Activated CD4-positive, alpha-beta T cell treated with anti-CD3 and anti-CD28 coated beads, Interleukin-2, Interleukin-4, amounts not matched to agents 100 ng/mL and 50 ng/mL, durations not matched to agents 16 hours and 8 hours (primary cell): ENCODE results near the gene ZNF81.
"Not testable (repeated sequence)": the region's sequence is repeated elsewhere in the genome, so short reads cannot be mapped to it uniquely, and the experiment has no call there.

Experiments
- DNase-seq: peaks from one replicate; pipeline ENCODE4 v3.0.0-alpha.2; 2020; ENCODE audit warnings: low spot score

ZNF81 gene

DNA sequence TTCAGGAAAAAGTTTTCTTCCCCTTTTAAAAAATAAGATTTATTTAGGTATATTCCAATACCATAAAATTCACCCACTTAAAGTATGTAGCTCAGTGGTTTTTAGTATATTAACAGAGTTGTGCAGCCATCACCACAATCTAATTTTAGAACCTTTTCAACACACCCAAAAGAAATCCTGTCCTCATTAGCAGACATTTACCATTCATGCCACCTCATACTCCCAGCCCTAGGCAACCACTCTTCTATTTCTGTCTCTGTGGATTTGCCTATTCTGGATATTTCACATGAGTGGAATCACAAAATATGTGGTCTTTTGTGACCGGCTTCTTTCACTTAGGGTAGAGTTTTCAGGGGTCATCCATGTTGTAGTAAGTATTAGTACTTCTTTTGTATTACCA lies 7.4 kb downstream of the ZNF81 start:
- DNase-seq: no peak

DNA sequence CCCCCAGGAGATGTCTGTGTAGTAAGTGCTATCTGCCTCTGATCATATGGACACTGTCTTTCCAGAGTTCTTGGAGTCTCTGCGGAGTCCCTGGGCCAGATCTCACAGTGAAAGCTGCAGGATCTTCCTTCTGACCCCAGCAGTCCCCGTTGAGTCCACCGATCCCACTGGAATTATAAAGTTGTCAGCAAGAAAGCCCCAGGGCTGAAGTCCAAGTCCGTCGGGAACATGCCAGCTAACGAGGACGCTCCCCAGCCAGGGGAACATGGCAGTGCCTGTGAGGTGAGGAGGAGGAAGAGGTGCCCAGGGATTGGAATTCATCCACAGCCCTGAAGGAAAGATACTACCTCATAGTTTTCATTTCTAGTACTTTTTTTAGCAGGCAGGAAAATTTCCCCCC lies 9.3 kb downstream of the ZNF81 start:
- DNase-seq: no peak

DNA sequence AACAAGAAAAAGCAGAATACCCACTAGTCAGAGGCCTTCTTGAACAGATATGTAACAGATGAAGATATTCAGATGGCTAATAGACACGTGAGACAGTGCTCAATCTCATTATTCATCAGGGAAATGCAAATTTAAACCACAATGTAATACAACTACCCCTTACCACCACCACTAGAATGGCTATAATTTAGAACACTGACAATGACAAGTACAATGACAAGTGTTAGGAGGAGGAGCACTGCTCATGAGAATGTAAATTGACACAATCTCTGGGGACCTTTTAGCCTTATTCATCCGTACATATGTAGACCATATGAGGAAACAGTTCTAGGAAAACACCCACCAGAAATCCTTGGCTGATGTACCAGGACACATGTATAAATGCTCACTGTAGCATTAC lies 13.1 kb downstream of the ZNF81 start:
- DNase-seq: no peak

DNA sequence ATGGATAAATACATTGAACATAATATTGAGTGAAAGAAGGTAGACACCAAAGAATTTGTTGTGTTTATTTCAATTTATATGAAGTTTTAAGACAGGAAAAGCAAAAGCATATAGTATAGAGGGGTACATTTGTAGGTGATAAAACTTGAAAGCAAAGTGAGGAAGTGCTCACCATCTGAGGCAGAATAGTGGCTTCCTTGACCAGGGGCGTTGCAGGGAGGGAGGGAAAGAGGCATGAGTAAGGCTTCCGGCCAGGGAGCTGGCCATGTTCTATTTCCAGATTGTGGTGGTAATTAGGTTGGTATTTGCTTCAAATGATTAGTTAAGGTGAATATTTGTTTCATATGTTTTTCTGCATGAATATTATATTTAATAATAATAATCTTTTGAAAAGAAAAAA lies 13.7 kb downstream of the ZNF81 start:
- not testable (repeated sequence) for DNase-seq

DNA sequence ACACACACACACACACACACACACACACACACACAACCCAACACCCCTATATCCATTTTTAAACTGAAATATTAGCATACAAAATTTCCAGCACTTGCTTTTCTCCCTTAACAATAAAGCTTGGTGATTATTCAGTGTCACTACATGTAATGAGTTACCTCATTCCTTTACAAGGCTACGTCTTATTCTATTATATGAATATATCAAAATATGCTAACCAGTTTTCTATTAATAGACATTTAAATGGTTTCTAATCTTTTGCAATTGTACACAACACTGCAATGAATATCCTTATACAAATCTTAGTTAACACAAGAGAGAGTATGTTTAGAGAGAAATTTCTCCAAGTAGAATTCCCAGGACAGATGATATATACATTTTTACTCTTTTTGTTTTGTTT lies 14.2 kb downstream of the ZNF81 start:
- DNase-seq: no peak

DNA sequence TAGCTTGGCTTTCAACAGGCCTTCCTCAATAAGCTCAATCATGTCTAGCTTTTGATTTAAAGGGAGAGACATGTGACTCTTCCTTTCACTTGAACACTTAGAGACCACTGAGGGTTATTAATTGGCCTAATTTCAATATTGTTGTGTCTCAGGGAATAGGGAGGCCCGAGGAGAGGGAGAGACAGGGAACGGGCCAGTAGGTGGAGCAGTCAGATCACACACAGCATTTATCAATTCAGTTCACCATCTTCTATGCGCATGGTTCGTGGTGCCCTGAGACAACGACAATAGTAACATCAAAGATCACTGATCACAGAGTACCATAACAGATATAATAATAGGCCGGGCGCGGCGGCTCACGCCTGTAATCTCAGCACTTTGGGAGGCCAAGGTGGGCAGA lies 17.8 kb downstream of the ZNF81 start:
- DNase-seq: no peak

DNA sequence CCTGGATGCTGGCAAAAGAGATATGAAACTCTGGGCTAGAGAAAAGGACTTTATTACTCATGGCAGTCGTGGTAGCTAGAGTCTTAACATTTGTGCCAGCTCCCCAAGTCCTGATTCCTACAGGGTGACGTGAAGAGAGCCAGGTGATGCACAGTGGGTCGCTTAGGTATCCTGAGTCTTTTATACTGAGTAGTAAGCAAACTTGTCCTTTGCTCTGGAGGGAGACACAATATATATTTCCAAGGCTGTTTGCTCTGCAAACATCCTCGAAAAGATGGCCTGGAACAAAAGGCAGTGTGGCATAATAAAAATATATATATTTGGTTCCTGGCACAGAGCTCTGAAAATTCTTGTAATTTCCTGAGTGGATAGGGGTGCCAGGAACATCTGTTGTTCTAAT lies 23.0 kb downstream of the ZNF81 start:
- no peak for DNase-seq

DNA sequence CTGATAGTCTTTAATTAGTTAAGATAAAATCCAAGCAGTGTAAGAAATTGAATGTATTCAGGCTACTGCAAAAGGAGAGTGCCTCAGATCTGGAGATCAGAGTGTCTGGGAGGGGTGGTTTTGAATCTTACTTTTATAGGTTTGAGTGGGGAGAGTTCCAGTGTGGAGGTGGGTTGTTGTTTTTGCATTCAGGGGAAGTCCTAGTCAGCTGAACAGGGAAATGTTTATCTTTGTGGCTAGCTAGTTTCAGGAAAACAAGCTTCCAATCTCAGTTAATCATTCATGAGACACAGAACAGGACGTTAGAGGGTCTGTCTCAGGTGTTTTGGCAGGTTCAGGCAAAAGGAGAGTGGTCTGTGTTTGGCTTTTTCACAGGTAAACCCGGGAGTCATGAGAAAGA lies 26.0 kb downstream of the ZNF81 start:
- DNase-seq: no peak

DNA sequence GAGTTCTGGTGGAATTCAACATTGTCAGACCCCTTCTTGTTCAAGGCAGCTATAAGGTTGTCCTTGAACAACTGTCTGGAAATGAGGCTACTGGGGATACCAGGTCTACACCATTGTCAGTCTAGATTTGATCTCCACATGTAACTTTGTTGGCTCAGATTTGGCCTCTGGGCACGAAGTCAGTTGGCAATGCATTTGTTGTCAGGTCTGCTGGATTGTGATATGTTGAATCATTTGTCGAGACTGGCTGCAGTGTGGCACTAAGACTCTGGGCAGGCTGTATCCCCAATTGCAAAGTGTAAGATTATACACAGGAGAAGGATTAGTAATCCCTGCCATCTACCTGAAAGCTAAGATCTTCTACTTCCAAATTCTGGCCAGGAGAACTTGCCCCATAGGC lies 26.5 kb downstream of the ZNF81 start:
- DNase-seq: no peak

DNA sequence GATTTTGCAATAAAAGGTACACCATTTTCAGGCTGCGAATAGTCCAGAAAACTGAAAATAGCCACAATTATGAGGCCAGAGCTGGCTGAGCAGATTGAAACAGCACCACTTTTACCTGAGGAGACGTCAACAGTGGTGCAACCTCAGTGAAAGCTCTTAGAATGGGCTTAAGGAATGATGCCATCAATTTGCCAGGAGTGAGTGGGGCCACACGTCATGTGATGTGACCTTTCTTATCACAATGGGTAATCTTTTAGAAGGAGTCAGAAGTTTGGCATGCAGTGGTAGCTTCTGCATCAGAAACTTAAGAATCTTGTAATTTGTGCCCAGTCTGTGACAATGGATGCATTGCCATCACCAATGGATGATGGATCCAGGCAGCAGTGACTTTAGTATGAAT lies 27.6 kb downstream of the ZNF81 start:
- no peak for DNase-seq

DNA sequence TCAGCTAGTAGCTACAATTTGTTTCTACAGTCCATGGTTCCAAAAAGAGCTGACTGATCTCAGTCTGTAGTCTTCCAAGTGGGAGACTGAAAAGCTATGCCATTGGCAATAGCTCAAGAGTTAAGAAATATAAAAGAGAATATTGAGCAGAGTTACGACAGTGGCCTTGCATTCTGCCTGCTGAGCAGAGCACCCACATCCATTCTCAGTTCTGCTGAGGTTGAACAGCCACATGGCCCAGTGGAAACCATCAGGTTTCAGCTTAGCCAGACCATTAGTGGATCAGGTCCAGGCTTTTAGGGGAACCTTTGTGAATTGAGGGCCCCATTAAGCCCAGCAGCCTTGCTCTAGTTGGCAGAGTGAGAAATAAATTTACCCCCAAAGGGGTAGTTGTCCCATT lies 28.1 kb downstream of the ZNF81 start:
- DNase-seq: no peak

DNA sequence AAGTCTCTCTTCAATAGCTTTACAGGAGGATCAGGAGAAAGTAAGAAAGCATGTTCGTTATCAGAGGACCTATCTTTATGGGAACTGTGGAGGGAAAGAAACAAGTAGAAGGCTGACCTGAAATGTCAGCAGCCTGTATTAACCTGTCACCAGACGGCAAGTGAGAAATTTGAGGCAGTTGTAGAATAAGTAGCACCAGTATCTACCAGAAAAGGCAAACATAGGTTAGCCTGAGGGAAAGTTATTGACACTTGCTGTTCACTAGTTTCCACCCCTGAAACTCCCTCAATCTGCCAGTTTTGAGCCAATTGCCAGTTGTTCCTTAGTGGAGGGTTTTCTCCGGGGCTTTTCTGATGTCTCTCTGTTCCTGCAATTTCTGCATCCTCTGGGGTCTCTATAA lies 36.4 kb downstream of the ZNF81 start:
- DNase-seq: no peak

DNA sequence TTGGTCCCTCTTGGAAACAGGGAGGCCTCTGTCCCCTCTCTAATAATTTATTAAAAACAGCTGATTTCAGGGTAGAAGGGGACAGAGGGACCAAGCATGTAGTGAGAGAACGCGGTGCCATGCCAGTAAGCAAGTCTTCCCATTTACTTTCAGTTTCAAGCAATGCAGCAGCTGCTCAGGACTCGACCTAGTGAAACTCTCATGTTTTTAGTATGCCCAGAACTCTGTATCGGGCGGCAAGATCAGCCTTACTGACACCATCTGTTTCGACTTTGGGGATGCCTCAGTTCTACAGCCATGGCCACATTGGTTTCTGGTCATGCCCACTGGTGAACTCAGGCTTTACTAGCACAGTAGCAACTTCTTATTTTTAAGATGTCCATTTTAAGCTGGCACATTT lies 40.6 kb downstream of the ZNF81 start:
- DNase-seq: no peak

DNA sequence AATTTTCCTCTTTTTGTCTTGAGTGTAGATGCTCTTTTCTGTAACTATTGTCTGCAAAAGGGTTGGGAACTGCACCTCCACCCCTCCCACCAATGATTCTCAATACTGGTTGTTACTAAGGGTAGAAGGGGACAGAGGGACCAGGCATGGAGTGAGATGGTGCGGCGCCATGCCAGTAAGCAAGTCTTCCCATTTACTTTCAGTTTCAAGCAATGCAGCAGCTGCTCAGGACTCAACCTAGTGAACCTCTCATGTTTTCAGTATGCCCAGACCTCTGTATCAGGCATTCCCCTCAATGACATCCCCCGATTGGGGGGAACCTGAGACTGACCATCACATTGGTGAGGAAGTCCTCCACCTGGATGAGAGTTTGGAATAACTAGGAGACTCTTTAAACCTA lies 41.5 kb downstream of the ZNF81 start:
- DNase-seq: no peak

DNA sequence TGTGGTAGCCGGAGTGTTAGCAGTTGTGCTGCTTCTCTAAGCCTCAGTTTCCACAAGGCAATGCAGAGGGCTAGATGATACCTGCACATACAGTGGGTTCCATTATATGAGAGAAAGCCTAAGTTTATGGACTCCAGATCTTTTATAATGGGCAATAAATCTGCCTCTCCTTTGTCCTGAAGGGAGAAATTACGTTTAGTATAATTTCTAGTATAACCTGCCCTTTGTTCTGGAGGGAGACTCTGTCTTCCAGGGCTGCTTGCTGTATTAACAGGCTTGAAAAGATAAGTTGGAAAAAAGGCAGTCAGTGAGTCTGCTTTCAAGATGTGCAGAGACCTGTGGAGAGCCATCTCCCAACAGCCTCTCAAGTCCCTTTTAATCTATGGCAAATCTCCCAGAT lies 42.8 kb downstream of the ZNF81 start:
- no peak for DNase-seq

DNA sequence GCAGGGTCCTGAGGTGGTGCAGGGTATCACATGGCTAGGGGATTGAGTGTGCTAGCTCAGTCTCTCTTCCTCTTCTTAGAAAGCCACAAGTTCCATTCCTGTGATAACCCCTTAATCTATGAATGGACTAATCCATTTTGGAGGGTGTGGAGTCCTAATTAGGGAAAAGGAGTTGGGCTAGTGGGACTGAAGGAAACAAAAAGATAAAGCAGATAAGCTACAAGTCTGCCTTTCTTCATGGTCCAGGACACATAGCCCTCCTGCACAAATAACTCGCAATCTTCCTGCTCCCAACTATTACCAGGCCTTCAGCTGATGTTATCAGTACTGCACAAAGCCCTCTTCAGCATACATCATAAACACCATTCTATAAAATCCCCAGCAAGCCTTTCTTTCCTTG lies 44.2 kb downstream of the ZNF81 start:
- no peak for DNase-seq

DNA sequence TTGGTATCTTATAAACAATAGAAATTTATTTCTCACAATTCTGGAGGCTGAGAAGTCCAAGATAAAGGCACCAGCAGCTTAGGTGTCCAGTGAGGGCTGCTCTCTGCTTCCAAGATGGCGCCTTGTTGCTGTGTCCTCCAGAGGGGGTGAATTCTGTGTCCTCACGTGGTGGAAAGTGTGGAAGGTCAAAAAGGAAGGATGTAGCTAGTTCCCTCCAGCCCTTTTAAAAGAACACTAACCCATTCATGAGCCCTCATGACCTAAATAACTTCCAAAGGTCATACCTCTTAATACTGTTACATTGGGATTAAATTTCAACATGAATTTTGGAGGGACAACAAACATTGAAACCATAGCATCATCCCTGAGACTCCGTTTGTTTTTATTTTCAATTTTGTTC lies 48.8 kb downstream of the ZNF81 start:
- DNase-seq: no peak

DNA sequence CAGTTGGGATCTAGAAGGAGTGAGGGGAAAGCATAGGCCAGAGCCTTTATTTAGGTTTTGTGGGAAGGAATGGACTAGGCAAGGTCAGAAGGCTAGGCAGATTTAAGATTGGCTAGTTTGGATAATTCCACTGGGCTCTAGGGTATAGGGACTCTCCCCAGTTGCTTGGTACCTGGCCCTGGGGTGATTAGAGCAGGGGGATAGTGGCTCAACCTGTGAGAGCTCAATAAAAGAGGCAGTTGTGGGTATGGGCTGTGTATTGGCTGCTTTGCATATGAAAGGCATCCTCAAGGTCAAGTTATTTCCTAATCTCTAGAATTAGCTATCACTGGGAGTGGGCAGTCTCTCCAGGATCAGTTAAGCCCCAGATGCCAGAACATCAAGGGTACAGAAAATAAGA lies 61.3 kb downstream of the ZNF81 start:
- no peak for DNase-seq

DNA sequence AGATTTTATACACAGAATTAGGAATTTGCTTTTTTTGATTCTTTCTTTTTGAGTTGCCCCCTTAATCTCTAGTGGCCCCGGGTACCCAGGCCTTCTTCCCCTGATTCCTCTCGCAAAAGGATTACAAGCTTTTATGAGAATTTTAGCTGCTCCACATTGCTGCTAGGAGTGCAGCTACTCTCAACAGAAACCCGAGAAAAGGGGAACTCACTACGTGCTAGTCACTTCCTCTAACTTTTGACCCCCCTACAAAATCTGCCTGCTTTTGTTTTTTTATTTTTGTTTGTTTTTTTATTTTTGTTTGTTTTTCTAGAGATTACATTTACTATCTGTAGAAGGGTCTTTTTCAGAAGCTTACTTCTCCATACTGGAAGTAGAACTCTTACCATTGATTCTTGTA lies 64.1 kb downstream of the ZNF81 start:
- DNase-seq: no peak

DNA sequence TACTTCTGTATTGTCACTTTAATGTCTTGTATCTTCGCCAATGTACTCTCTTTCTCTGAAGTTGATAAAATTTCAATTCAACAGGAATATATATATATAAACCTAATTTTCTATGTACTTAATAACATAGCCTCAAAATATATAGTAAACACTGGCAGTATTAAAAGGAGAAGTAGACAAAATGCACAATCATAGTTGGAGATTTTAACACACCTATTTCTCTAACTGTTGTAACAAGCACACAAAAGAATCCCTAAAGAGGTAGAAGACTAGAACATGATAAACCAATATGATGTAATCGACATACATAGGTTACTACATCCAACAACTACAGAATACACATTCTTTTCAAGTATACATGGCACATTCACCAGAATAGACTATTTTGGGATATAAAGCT lies 65.5 kb downstream of the ZNF81 start:
- DNase-seq: no peak

DNA sequence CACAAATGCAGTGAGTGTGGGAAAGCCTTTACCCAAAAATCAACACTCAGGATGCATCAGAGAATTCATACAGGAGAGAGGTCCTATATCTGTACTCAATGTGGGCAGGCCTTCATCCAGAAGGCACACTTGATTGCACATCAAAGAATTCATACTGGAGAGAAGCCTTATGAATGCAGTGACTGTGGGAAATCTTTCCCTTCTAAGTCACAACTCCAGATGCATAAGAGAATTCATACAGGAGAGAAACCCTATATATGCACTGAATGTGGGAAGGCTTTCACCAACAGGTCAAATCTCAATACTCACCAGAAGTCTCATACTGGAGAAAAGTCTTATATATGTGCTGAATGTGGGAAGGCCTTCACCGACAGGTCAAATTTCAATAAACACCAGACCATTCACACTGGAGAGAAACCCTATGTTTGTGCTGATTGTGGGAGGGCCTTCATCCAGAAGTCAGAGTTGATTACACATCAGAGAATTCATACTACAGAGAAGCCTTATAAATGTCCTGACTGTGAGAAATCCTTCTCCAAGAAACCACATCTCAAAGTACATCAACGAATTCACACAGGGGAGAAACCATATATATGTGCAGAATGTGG lies 79.3 kb downstream of the ZNF81 start:
- no peak for DNase-seq

DNA sequence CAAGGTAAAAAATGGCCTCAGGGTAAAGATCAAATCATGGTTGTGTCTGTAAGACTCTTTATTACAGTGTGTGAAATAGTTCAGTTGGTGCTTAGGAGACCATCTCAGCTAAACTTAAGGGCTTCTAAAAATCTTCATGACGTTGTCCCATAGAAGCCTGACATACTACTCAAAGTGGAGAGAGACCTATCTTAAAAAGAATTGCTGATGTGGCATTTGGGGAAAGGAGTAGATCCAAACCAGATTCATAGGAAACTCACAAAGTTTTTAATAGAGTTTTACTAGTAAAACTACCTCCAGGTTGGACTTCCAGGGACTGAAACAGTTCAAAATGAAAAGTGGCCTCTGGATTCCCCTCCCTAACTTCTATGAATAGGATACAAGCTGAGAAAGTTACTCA lies 81.6 kb downstream of the ZNF81 start:
- DNase-seq: no peak

DNA sequence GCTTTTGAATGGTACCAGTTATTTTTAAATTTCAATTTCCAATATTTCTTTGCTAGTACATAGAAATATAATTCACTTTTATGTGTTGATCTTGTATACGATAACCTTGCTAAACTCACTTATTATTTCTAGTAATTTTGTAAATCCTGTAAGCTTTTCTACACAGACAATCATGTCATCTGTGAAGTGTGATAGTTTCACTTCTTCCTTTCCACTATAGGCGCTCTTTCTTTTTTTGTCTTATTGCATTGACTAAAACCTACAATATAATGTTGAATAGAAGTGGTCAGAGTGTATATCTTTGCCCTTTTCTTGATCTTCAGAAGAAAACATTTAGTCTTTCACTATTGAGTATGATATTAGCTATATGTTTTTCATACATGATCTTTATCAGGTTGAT lies 90.5 kb downstream of the ZNF81 start:
- DNase-seq: no peak

DNA sequence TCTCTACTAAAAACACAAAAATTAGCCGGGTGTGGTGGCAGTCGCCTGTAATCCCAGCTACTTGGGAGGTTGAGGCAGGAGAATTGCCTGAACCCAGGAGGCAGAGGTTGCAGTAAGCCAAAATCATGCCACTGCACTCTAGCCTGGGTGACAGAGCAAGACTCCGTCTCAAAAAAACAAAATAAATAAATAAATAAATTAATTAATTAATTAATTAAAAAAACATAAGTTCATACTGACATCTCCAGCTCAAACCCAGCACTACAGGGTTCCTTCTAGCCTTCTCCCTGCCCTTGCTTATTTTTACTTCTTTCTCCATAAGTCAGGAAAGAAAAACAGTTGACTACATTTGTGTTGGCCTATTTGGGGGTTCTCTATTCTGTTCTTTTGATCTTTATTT lies 95.3 kb downstream of the ZNF81 start:
- DNase-seq: not testable (repeated sequence)

DNA sequence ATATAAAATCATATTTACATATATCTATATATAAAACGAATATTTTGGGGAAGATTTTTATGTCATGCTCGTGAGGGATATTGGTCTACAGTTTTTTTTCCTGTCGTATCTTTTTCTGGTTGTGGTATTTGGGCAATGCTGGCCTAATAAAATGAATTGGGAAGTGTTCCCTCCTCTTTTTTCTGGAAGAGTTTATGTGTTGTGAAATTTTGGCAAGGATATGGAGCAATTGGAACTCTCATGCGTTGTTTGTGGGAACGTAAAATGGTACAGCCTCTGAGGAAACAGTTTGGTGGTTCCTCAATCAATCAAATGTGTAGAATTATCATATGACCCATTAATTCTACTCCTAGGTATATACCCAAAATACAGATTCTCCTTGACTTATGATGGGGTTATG lies 97.2 kb downstream of the ZNF81 start:
- no peak for DNase-seq
